ENCODE data around the gene KLRB1.
"Not testable (repeated sequence)": the region's sequence is repeated elsewhere in the genome, so short reads cannot be mapped to it uniquely, and the experiment has no call there.

Gene KLRB1

DNA sequence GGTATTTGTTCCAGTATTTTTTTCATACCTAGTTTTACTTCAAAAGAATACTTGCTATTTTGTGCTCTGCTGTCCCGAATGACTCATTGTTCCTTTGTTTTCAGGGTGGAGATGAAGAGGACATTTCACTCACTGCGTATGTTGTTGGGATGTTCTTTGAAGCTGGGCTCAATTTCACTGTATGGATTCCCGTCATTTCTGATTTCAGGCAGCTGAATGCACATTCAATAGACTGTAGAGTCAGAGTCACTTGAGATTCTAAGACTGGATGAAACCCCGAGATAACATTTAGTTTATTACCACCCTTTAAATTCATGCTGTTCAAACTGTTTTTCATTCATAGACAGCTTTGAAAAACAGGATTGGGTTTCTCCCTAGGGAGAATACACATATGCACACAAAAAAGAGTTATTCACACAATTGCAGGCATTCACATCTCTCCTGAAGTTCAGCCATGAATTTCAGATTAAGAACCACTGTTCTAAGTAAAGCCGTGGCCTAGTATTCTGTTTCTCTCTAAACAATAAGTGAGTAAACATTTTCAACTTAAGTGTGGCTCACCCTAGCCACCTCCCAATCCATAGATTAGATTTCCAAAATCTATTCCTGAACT lies 44.8 kb downstream of the KLRB1 start:
- in situ Hi-C loops (cut with HindIII; ENCODE audit: low sequenced_read_pairs) = not testable (repeated sequence)

- in situ Hi-C loops (cut with HindIII; ENCODE audit: low sequenced_read_pairs) = not testable (repeated sequence)
These were observed 62.2 kb downstream of the KLRB1 start for GRCh38 chr12:9545489-9545888.
